Activated gamma-delta T cell treated with anti-CD3 and anti-CD28 coated beads, Interleukin-2, amount 50 U/mL, for 16 hours (primary cell): ENCODE measurements around the gene HOATZ.

ENCODE experiments used
- DNase-seq: peaks from one replicate; pipeline ENCODE4 v3.0.0-alpha.2; 2020; ENCODE audit warnings: low read depth

Gene HOATZ

DNA sequence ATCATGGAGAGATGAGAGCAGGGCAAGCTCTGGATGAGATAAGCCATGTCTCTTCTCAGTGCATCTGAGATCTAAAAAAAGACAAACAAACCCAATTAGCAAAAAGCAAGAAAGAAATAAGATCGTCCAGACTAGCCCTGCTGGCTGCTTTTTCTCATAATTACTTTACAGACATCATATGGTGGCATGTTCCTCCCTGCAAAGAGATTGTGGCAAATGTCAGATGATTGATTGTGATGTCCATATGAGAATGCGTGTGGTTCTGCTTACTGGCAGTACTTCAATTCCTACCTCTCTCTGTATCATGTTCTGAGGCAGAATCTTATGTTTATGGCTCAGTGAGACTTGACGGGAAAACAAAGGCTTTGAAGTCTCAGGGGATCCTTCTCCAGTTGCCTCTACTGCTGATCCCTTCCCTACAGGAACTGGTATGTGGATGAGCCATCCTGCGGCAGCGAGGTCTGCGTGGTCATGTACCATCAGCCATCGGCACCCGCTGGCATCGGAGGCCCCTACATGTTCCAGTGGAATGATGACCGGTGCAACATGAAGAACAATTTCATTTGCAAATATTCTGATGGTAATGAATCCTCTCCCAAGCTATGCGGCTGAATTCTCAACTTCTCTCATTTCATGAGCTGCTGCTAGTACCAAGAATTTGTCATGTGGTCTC, 34.8 kb downstream of the HOATZ start:
- DNase-seq: no peak

- no peak for DNase-seq
Measured at GRCh38 chr11:111549869-111550203, 35.3 kb downstream of the HOATZ start.

DNA sequence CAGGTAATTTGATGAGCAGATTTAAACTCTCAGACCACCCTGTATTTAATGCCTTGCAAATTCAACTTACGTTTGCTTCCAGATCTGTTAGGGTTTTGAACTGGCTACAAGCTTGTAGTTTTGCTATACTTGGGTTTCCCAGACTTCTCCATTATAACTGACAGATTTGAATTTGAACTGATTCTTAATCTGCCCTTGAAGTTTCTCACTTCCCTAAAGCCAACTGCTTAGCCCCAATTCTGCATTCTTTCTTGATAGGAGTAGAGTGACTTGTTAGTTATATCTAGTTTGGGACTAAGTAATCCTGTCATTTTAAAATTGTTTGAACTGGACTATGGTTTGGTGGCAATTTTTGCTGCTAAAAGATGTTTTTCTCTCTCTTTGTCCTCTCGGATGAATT, 35.7 kb downstream of the HOATZ start:
- no peak for DNase-seq

DNA sequence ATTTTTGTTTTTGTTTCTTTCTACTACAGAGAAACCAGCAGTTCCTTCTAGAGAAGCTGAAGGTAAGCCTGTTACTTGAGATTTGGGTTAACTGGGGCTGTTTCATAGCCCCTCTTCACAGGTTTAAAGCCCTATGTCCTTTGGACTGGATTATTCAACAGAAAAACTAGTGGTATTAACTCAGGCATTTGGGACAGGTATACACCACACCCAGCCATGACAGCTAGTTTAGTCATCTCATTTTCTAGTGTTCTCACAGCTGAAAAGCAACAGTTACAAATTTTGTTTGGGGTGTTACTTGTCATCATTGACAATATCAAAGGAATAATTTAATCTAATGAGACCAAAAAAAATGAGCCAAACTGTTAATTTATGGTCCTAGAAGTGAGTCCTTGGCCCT, 40.0 kb downstream of the HOATZ start:
- DNase-seq: no peak

DNA sequence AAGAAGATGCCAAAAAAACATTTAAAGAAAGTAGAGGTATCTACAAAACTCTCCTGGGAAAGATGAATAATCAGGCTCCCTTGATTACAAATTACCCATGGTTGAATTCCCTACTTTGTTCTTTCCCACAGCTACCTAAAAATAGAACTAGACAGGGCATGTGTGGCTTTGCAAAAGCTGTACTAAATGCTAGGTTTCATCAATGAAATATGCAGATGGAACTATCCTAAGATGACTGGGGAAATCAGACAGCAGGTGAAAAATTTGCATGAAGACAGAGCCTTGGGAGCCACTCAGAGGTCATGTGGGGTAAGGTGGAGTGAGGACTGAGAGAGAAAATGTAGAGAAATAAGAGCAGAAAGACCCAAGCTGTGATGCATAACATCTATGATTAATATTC, 40.7 kb downstream of the HOATZ start:
- DNase-seq: no peak

GRCh38 chr11:111557425-111558111, 43.0 kb downstream of the HOATZ start:
- no peak for DNase-seq

DNA sequence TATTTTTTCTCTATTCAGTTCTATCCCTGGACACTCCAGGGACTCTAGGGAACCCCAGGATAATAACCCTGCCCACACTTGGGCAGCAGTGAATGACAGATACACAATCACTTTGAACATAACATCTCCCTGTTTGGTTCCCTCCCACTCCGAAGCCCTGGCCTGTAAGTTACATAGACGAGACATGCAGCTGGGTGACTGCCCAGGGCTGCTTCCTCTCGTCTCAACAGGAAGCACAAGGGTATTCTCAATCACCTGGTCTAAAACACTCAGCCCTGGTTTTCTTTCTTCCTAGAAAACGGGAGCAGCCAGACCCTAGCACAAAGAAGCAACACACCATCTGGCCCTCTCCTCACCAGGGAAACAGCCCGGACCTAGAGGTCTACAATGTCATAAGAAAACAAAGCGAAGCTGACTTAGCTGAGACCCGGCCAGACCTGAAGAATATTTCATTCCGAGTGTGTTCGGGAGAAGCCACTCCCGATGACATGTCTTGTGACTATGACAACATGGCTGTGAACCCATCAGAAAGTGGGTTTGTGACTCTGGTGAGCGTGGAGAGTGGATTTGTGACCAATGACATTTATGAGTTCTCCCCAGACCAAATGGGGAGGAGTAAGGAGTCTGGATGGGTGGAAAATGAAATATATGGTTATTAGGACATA, 45.4 kb downstream of the HOATZ start:
- DNase-seq: no peak

DNA sequence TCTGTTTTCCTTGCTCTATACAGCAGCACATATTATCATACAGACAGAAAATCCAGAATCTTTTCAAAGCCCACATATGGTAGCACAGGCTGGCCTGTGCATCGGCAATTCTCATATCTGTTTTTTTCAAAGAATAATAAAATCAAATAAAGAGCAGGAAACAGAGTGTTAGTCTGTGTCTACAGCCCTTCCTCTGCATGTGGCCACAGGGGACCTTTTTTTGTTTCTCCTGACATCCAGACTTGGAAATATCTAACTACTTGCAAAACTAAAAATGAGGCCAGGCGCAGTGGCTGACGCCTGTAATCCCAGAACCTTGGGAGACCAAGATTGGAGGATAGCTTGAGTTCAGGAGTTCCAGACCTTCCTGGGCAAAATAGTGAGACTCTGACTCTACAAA, 46.2 kb downstream of the HOATZ start:
- DNase-seq: no peak

GRCh38 chr11:111561306-111561705, 46.7 kb downstream of the HOATZ start:
- no peak for DNase-seq

GRCh38 chr11:111561791-111562325, 47.3 kb downstream of the HOATZ start:
- DNase-seq: no peak

DNA sequence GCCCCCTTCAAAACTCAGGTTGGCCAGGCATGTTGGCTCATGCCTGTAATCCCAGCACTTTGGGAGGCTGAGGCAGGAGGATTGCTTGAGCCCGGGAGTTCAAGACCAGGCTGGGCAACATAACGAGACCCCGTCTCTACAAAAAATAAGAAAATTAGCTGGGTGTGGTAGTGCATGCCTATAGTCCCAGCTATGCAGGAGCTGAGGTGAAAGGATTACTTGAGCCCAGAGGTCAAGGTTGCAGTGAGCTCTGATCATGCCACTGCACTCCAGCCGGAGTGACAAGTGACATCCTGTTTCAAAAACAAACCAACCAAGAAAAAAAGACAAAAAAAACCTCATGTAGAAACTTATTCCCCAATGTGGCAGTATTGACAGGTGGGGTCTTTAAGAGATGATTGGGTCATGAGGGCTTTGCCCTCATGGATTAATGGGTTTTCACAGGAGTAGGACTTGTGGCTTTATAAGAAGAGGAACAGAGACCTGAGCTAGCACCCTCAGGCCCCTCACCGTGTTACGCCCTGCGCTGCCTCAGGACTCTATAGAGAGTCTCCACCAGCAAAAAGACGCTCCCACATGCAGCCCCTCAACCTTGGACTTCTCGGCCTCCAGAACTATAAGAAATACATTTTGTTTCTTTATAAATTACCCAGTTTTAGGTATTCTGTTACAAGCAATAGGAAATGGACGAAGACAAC, 48.3 kb downstream of the HOATZ start:
- DNase-seq: no peak

DNA sequence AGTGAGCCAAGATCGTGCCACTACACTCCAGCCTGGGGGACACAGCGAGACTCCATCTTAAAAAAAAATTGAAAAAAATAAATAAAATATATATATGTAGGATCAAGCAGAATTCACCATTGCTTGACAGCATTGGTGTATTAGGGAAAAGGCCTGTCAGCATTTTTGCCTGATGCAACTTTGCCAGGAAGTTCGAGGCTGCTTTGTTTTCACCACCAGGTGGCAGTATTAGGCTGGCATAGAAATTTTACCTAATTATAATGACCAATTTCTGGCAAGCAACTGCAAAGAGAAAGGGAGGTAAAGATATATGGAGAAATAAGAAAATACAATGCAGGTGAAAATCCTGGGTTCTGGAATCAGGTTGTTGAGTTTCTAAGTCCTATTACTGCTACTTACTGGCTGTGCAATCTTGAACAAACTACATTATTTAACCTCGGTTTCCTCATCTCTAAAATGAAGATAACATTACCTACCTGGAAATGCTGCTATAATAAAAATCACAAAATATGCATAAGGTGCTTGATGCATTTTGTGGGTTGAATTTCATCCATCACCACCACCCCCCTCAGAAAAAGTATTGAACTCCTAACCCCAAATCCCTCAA, 50.6 kb downstream of the HOATZ start:
- DNase-seq: peak; percentile 39

GRCh38 chr11:111566324-111566723, 51.7 kb downstream of the HOATZ start:
- DNase-seq: no peak

DNA sequence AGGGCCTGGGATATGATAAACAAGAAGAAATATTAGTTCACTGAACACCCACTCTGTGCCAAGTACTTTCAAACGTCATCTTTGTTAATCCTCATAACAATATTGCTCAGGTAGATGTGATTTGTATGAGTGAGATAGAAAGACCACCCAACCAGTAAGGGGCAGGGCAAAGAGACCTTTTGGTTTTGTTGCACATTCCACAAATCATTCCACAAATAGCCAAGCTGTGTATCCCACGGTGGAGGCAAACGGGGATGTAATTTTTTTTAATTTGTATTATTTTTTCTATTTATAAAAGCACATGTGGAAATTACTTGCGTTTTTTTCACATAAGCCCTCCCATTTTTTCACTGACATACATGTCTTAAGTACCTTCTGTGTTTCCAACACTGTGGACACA, 54.9 kb downstream of the HOATZ start:
- DNase-seq: no peak

DNA sequence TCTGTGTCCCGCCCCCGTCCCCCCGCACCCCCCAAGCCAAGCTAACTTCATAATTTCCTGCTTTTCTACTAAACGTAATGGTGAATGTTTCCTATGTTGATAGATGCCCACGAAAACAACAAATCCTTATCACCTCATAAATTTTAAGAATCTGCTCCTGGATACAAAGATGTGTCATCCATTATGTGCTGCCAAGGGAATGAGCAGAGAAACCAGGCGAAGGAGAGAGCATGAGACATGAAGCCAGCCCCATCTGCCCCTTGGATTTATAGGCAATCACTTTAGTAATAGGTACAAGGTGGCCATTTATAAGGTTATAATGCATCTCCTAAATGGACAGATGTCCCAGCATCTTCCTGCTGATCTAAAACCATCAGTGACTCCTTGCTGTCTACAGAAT, 56.2 kb downstream of the HOATZ start:
- no peak for DNase-seq

- no peak for DNase-seq
Measured at GRCh38 chr11:111571829-111572501, 57.4 kb downstream of the HOATZ start.

DNA sequence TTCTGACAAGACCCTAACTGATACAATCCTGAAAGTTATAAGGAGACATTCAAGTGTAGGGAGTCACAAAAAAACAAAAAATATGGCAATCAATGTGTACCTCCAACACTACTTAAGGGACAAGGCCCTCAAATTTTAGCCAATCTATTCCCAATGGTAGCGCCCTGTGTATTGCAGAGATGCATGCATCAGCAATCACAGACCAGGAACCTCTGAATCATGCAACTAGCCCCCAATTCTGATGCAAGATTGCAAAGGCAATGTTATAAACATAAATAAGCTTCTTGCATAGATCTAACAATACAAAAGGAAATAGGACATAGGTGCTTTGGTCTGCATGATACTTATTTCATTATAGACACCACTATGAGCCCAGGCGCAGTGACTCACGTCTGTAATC, 58.0 kb downstream of the HOATZ start:
- no peak for DNase-seq

- no peak for DNase-seq
Measured at GRCh38 chr11:111573821-111574249, 59.3 kb downstream of the HOATZ start.

DNA sequence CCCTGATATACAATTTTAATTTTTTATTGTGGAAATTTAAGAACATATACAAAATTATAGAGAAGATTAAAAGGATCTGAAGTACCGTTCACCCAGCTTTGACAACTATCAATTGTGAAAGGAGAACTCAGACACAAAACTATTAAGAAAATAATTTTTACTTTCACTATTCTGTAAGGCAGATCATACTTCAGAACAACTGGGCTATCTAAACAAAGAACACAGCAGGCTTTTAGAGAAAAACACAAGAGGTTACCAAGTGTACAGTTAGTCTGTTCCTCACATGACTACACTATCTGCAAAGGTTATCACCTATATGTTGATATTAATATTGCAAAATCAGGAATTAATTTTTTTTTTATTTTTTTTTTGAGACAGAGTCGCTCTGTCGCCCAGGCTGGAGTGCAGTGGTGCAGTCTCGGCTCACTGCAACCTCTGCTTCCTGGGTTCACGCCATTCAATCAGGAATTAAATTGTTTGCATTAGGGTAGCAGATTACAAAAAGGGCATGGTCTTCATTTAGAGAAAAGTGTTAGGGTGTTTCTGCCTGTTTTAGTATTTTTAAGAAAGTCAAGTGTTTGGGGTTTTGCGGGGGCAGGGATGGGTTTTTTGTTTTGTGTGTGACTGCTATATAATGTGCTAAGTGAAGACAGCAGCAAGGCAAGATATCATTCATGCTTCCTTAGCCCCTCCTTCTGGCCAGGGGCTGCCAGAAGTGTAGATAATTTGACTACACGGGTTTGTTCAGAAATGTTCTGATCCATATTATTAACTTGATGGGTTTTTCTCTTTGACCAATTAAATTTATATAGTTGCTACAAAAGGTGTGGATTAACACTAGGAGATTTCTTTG, 60.0 kb downstream of the HOATZ start:
- no peak for DNase-seq

DNA sequence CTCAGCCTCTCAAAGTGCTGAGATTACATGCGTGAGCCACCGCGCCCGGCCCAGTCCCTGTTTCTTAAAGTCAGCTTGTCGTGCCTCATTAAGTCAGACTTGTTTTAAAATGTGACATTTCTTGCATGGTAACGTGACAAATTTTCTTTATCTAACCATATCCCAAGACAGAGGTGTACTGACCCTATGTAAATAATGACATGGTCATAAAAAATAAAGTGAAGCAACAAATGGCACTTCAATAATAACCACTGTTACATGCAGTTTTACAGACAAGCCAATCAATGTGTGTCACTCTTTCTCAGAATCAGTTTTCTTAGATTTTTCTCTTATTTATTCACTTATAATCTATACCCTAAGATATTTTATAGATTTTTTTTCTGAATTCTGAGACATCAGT, 61.2 kb downstream of the HOATZ start:
- DNase-seq: no peak

DNA sequence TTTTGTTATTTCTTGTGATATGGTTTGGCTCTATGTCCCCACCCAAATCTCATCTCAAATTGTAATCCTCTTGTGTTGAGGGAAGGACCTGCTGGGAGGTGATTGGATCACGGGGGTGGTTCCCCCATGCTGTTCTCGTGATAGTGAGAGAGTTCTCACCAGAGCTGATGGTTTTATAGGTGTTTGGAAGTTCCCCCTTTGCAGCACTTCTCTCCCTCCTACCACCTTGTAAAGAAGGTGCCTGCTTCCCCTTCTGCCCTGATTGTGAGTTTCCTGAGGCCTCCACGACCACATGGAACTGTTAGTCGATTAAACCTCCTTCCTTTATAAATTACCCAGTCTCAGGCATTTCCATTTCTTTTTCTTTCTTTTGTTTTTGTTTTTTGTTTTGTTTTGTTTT, 63.2 kb downstream of the HOATZ start:
- no peak for DNase-seq
